ACHN (cell line): ENCODE results near the gene SP2.
A peak's percentile ranks its signal among the peaks of the same experiment; 100 is the strongest.

Experiments used
- DNase-seq: peaks from one replicate; pipeline ENCODE4 v3.0.0-alpha.2; 2015
- in situ Hi-C: cut with HindIII; loops from 2 replicates; pipeline ENCODE4 v1.10.0; 2017; ENCODE audit warnings: low sequenced_read_pairs, low pct_ligation_motif_present, low pct_unique_long_range_greater_than_20kb

Gene SP2

GRCh38 chr17:47895856-47896671 lies at the start of gene SP2:
Gene SP2 (plus strand): TSS chr17:47896236. CDS start chr17:47896287, 51 bp downstream.
- in situ Hi-C loops = no loop called here

GRCh38 chr17:47846716-47847340 lies 49.2 kb upstream of the SP2 start:
- in situ Hi-C loops = no loop called here
- no peak for DNase-seq

More at GRCh38 chr17:47895856-47896671, at the start of gene SP2:
- peak; percentile 100 for DNase-seq

- in situ Hi-C loops = no loop called here
- no peak for DNase-seq
Measured at GRCh38 chr17:47847341-47848197, 48.5 kb upstream of the SP2 start.

GRCh38 chr17:47848198-47848513 lies 47.9 kb upstream of the SP2 start:
- DNase-seq = no peak
- in situ Hi-C loops = no loop called here

- DNase-seq = no peak
- in situ Hi-C loops = no loop called here
Measured at GRCh38 chr17:47850373-47850691, 45.7 kb upstream of the SP2 start.

GRCh38 chr17:47850692-47851573 lies 45.1 kb upstream of the SP2 start, which contains the start of gene SP6:
Gene SP6 (minus strand): TSS chr17:47851163. CDS start chr17:47848429, 2,734 bp downstream.
- in situ Hi-C loops = no loop called here
- DNase-seq = peak; percentile 83

GRCh38 chr17:47851764-47852112 lies 44.3 kb upstream of the SP2 start:
- DNase-seq = no peak
- in situ Hi-C loops = no loop called here

GRCh38 chr17:47852113-47852949 lies 43.7 kb upstream of the SP2 start:
- in situ Hi-C loops = no loop called here
- DNase-seq = no peak

- in situ Hi-C loops = no loop called here
- no peak for DNase-seq
Measured at GRCh38 chr17:47853616-47854015, 42.4 kb upstream of the SP2 start.

GRCh38 chr17:47855737-47856136 lies 40.3 kb upstream of the SP2 start:
- no peak for DNase-seq
- in situ Hi-C loops = no loop called here

- DNase-seq = no peak
- in situ Hi-C loops = no loop called here
Measured at GRCh38 chr17:47856830-47857229, 39.2 kb upstream of the SP2 start.

- DNase-seq = no peak
- in situ Hi-C loops = no loop called here
Measured at GRCh38 chr17:47857551-47858455, 38.2 kb upstream of the SP2 start.

GRCh38 chr17:47860386-47860785 lies 35.6 kb upstream of the SP2 start:
- no peak for DNase-seq
- in situ Hi-C loops = no loop called here

GRCh38 chr17:47862621-47863440 lies 33.2 kb upstream of the SP2 start:
- peak; percentile 81 for DNase-seq
- in situ Hi-C loops = no loop called here

- in situ Hi-C loops = no loop called here
- DNase-seq = no peak
Measured at GRCh38 chr17:47864791-47865216, 31.2 kb upstream of the SP2 start.

GRCh38 chr17:47866941-47867340 lies 29.1 kb upstream of the SP2 start:
- DNase-seq = no peak
- in situ Hi-C loops = no loop called here
